ENCODE data around the gene PHTF1.

PHTF1 gene

DNA sequence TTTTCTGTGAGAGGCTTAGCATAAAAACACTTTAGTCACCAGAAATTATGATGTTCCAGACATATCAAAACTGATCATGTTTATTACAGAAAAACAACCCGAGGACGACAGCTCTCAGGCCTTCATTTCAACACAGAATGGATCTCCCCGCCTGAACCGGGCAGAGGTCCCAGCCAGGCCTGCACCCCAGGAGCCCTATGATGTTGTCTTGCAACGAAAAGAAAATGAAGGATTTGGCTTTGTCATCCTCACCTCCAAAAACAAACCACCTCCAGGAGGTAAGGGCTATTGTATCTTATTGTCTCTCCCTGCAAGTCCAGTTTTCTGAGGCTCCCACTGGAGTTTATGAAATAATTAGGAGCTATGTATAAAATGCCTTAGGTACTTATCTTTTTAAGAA lies 105.5 kb downstream of the PHTF1 start:
- no peak for DNase-seq
- no peaks in the 10 kb centered on the region for H3K27me3 ChIP-seq (ENCODE audit: insufficient read depth, low read depth, severe bottlenecking)
- no peak overlapping the region for H3K4me3 ChIP-seq (ENCODE audit: low read depth, low read length)
- no peaks in the 10 kb centered on the region for H3K36me3 ChIP-seq
- TF ChIP-seq, protein P1, sequence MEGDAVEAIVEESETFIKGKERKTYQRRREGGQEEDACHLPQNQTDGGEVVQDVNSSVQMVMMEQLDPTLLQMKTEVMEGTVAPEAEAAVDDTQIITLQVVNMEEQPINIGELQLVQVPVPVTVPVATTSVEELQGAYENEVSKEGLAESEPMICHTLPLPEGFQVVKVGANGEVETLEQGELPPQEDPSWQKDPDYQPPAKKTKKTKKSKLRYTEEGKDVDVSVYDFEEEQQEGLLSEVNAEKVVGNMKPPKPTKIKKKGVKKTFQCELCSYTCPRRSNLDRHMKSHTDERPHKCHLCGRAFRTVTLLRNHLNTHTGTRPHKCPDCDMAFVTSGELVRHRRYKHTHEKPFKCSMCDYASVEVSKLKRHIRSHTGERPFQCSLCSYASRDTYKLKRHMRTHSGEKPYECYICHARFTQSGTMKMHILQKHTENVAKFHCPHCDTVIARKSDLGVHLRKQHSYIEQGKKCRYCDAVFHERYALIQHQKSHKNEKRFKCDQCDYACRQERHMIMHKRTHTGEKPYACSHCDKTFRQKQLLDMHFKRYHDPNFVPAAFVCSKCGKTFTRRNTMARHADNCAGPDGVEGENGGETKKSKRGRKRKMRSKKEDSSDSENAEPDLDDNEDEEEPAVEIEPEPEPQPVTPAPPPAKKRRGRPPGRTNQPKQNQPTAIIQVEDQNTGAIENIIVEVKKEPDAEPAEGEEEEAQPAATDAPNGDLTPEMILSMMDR (IDR thresholded peaks at IDR 0.05; ENCODE audit: low read depth, low read length), result no peak
- H3K9me3 ChIP-seq (ENCODE audit: severe bottlenecking), result no peaks in the 10 kb centered on the region
- H3K27ac ChIP-seq, result no peak overlapping the region

DNA sequence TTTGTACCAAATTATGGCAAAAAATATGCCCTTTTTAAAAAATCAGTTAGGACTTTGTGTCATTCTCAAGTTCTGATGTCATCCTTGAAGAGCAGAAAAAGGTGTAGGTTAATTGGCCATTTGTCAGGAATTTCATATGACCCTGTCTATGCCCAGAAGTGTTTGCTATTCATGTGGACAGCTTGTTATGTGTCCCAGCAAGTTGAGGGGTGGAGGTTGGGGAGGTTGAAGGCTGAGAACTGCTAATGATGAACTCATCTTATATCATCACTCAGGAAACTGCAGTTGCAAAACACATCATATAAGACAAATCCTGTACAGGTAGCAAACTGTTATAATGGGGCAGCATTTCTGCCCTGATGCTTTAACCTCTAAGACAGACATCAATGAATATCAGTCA lies 106.5 kb downstream of the PHTF1 start:
- TF ChIP-seq, protein P1 (IDR thresholded peaks at IDR 0.05; ENCODE audit: low read depth, low read length), result no peak
- no peaks in the 10 kb centered on the region for H3K36me3 ChIP-seq
- H3K9me3 ChIP-seq (ENCODE audit: severe bottlenecking), result no peaks in the 10 kb centered on the region
- DNase-seq, result no peak
- no peak overlapping the region for H3K27ac ChIP-seq
- H3K27me3 ChIP-seq (ENCODE audit: insufficient read depth, low read depth, severe bottlenecking), result no peaks in the 10 kb centered on the region
- no peak overlapping the region for H3K4me3 ChIP-seq (ENCODE audit: low read depth, low read length)

DNA sequence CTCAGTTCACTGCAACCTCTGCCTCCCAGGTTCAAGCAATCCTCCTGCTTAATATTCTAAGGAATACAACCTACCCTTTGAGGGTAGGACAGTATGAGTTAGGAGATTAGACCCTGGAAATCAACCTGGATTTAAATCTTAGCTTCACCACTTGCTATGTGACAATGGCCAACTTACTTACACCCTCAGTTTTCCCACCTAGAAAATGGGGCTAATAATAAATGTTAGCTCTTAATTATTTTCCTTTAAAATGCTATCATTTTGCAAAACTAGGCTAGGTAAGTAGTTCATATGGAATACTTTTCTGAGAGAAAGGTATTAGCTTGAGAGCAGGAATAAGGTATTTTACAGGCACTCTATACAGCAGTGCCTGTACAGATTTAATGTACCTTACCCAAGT lies 110.8 kb downstream of the PHTF1 start:
- TF ChIP-seq, protein P1 (IDR thresholded peaks at IDR 0.05; ENCODE audit: low read depth, low read length), result no peak
- Histone ChIP-seq H3K9me3 (ENCODE audit: severe bottlenecking) (no peaks in the 10 kb centered on the region), H3K36me3 (no peaks in the 10 kb centered on the region), H3K4me3 (ENCODE audit: low read depth, low read length) (no peak overlapping the region), H3K27me3 (ENCODE audit: insufficient read depth, low read depth, severe bottlenecking) (no peaks in the 10 kb centered on the region), H3K27ac (no peak overlapping the region)
- DNase-seq, result no peak

DNA sequence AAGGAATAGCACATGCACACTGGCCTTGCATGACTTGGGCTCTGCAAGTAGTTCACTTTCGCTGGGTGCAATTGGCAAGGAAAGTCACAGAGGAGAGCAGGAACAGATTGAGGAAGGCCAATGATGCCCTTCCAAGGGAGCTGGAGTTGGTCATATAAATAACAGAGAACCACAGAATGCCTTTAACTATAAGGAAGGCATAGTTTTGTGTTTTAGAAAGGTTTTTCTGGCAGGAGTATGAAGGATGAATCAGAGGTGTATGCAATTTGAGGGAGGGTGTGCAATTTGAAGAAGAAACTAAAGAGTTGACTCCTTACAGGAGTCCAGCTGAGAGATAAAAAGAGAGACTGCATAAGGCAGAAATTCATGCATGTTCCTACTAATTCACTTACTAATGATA lies 112.1 kb downstream of the PHTF1 start:
- Histone ChIP-seq H3K36me3 (no peaks in the 10 kb centered on the region), H3K27ac (no peak overlapping the region), H3K4me3 (ENCODE audit: low read depth, low read length) (no peak overlapping the region)

More for the DNA sequence above, 112.1 kb downstream of the PHTF1 start:
- DNase-seq, result no peak
- Histone ChIP-seq H3K27me3 (ENCODE audit: insufficient read depth, low read depth, severe bottlenecking) (no peaks in the 10 kb centered on the region), H3K9me3 (ENCODE audit: severe bottlenecking) (no peaks in the 10 kb centered on the region)
- TF ChIP-seq, protein P1 (IDR thresholded peaks at IDR 0.05; ENCODE audit: low read depth, low read length), result no peak

Data from WERI-Rb-1 (cell line).